PC-9 (cell line): Measurements from ENCODE around the gene ADORA2B. TPM values are rescaled to one million over a fixed set of nuclear protein-coding genes. Genes with fewer than 3 reads are reported as not detected.
"Not testable (repeated sequence)": the region's sequence is repeated elsewhere in the genome, so short reads cannot be mapped to it uniquely, and the experiment has no call there.

Source experiments
- BruUV-seq: library from RNA; stranded (reverse); fragments of 400-500 nt; replicated peaks from 2 replicates; lab custom pipeline; 2021; lab: Mats Ljungman, UMichigan
- CTCF ChIA-PET: fragments of 300-600 bp; sonication (Branson Sonifier 250); formaldehyde crosslinking; loops from one replicate; lab custom pipeline; 2022; ENCODE audit warnings: antibody characterized with exemption; lab: Charles Lee
- POLR2A ChIA-PET: fragments of 300-600 bp; sonication (Branson Sonifier 250); formaldehyde crosslinking; loops from one replicate; lab custom pipeline; 2022; ENCODE audit warnings: antibody characterized with exemption; ENCODE audit not compliant: unreplicated experiment; lab: Charles Lee
- DNase-seq, 2 experiments: peaks; one replicate each; pipeline versions ENCODE4 v3.0.0 to v3.0.0-alpha.2; 2015 to 2022; ENCODE audit warnings: mixed read lengths in 1 of 2
- H2AFZ ChIP-seq: fragments of 200-600 bp; sonication (generic); 2 replicates; pipeline ENCODE4 v1.8.1; 2017; ENCODE audit warnings: antibody characterized with exemption
- H3F3A ChIP-seq: fragments of 200-600 bp; sonication (generic); 2 replicates; pipeline ENCODE4 v1.8.1; 2017; ENCODE audit warnings: antibody characterized with exemption, mild to moderate bottlenecking, low read depth; ENCODE audit not compliant: insufficient read depth
- H3K27ac ChIP-seq: fragments of 200-600 bp; sonication (generic); 2 replicates; pipeline ENCODE4 v1.6.1; 2016; ENCODE audit warnings: mixed run types
- H3K27me3 ChIP-seq: fragments of 200-600 bp; sonication (generic); 2 replicates; pipeline ENCODE4 v1.6.1; 2016; ENCODE audit warnings: low read depth, mixed run types; ENCODE audit not compliant: insufficient read depth
- H3K36me3 ChIP-seq: fragments of 200-600 bp; sonication (generic); 2 replicates; pipeline ENCODE4 v1.6.1; 2016; ENCODE audit warnings: low read depth, mixed run types
- H3K4me1 ChIP-seq: fragments of 200-600 bp; sonication (generic); replicated peaks from 2 replicates; pipeline ENCODE4 v1.6.1; 2016; ENCODE audit warnings: mixed run types; ENCODE audit not compliant: insufficient read depth
- H3K4me2 ChIP-seq: fragments of 200-600 bp; sonication (generic); 2 replicates; pipeline ENCODE4 v1.6.1; 2017; ENCODE audit warnings: mixed run types
- H3K4me3 ChIP-seq: fragments of 200-600 bp; sonication (generic); 2 replicates; pipeline ENCODE4 v1.6.1; 2016; ENCODE audit warnings: mixed run types
- H3K79me2 ChIP-seq: fragments of 200-600 bp; sonication (generic); 2 replicates; pipeline ENCODE4 v1.6.1; 2017; ENCODE audit warnings: low read depth, mixed run types
- H3K9me2 ChIP-seq: fragments of 200-600 bp; sonication (generic); 2 replicates; pipeline ENCODE4 v1.8.1; 2017; ENCODE audit warnings: mild to moderate bottlenecking; ENCODE audit not compliant: insufficient read depth
- H3K9me3 ChIP-seq: fragments of 200-600 bp; sonication (generic); 2 replicates; pipeline ENCODE4 v1.8.1; 2016; ENCODE audit warnings: low read depth; ENCODE audit not compliant: insufficient read depth
- H4K20me1 ChIP-seq: fragments of 200-600 bp; sonication (generic); 2 replicates; pipeline ENCODE4 v1.8.1; 2017; ENCODE audit not compliant: insufficient read depth
- CTCF ChIP-seq: fragments of 200-600 bp; sonication (generic); conservative IDR thresholded peaks from 2 replicates; pipeline ENCODE4 v1.6.1; 2017; ENCODE audit warnings: mixed run types, antibody characterized with exemption, mild to moderate bottlenecking, moderate library complexity
- EZH2 ChIP-seq: fragments of 200-600 bp; sonication (generic); IDR thresholded peaks from 2 replicates; pipeline ENCODE4 v1.8.0; 2017; ENCODE audit warnings: antibody characterized with exemption, low read depth
- intact Hi-C: fragments of 100-400 bp; cut with micrococcal nuclease; formaldehyde crosslinking; loops from one replicate; pipeline ENCODE4 v1.10.0; 2022; ENCODE audit not compliant: unreplicated experiment
- total RNA-seq: library from RNA; stranded (reverse); gene quantifications from 2 replicates; pipeline ENCODE4 v1.2.3, GENCODE V29; 2021

Gene ADORA2B
- total RNA-seq, 1 experiment from 2014 or later, result 42.7 TPM

- ChIA-PET POLR2A (no interaction called here), CTCF (no interaction called here)
- TF ChIP-seq CTCF, result no peak
- no peak for TF ChIP-seq EZH2
- H3K4me2 ChIP-seq, result no peak overlapping the region
- H4K20me1 ChIP-seq, result no peaks in the 10 kb centered on the region
- H3F3A ChIP-seq, result peaks cover 18% of the 10 kb centered on the region
- 0 out of 2 replicates have a peak overlapping the region, but pooled peaks have one; percentile 12 for H3K27ac ChIP-seq
- H3K4me1 ChIP-seq, result peaks cover 38% of the 10 kb centered on the region
- H3K4me3 ChIP-seq, result no peak overlapping the region
- intact Hi-C loops, result no loop called here
- no peaks in the 10 kb centered on the region for H3K9me3 ChIP-seq
- no peaks in the 10 kb centered on the region for H3K9me2 ChIP-seq
- H2AFZ ChIP-seq, result no peak overlapping the region
- no peaks in the 10 kb centered on the region for H3K27me3 ChIP-seq
- no peaks in the 10 kb centered on the region for H3K79me2 ChIP-seq
- DNase-seq, result no peak
- no TSS peak for BruUV-seq
- H3K36me3 ChIP-seq, result no peaks in the 10 kb centered on the region
Measured at GRCh38 chr17:15909481-15909991, 35.4 kb upstream of the ADORA2B start.

- Histone ChIP-seq H3K4me1 (peaks cover 49% of the 10 kb centered on the region), H3K27ac (peak overlapping the region; percentile 40; the same call in 1 of the 2 replicates), H3K4me2 (peak overlapping the region; percentile 42; the same call in 1 of the 2 replicates), H3K9me3 (no peaks in the 10 kb centered on the region), H3K4me3 (no peak overlapping the region), H3K79me2 (no peaks in the 10 kb centered on the region), H3K27me3 (no peaks in the 10 kb centered on the region), H2AFZ (no peak overlapping the region), H3K9me2 (no peaks in the 10 kb centered on the region), H4K20me1 (no peaks in the 10 kb centered on the region), H3F3A (peaks cover 31% of the 10 kb centered on the region), H3K36me3 (no peaks in the 10 kb centered on the region)
- BruUV-seq, result no TSS peak
- DNase-seq, result peak; percentile 75 to 81
- ChIA-PET POLR2A (interaction anchor here (0.6 kb wide), 4 partner anchors 20 to 154 kb away, joined by 4 to 7 read pairs (median 4); no protein-coding TSS in a partner anchor), CTCF (no interaction called here)
- no peak for TF ChIP-seq EZH2
- TF ChIP-seq CTCF, result no peak
- intact Hi-C loops, result loop anchor here (1.0 kb wide), 1 partner anchor 18 kb away; no protein-coding TSS in a partner anchor
Measured at GRCh38 chr17:15910791-15911190, 34.1 kb upstream of the ADORA2B start.

- H3K9me3 ChIP-seq, H3K79me2 ChIP-seq, H3K27me3 ChIP-seq, H3K9me2 ChIP-seq, DNase-seq, H2AFZ ChIP-seq, H3K4me3 ChIP-seq, POLR2A ChIA-PET, H3K4me2 ChIP-seq, BruUV-seq, H3K27ac ChIP-seq, H3K36me3 ChIP-seq, CTCF ChIA-PET, H4K20me1 ChIP-seq: not testable (repeated sequence)
- intact Hi-C loops, result loop anchor here (1.0 kb wide), 1 partner anchor 19 kb away; no protein-coding TSS in a partner anchor
- Histone ChIP-seq H3F3A (peaks cover 34% of the 10 kb centered on the region), H3K4me1 (peaks cover 56% of the 10 kb centered on the region)
Measured at GRCh38 chr17:15911701-15912100, 33.2 kb upstream of the ADORA2B start.
